GM12878 (cell line): ENCODE results near the gene GGT6. TPM values are rescaled to one million over a fixed set of nuclear protein-coding genes. Genes with fewer than 3 reads are reported as not detected.

ENCODE experiments used
- ATAC-seq: fragments of 200-7000 bp; cut with Tn5 transposase; 3 replicates; pipeline ENCODE4 v1.9.1; 2020; ENCODE audit warnings: mild to moderate bottlenecking, moderate library complexity
- BruUV-seq: library from RNA; stranded (reverse); fragments of 400-500 nt; replicated peaks from 2 replicates; lab custom pipeline; 2021; lab: Mats Ljungman, UMichigan
- CTCF ChIA-PET: fragments of 300-600 bp; sonication (Branson Sonifier 250); formaldehyde crosslinking; extraction: SDS; loops from one replicate; lab custom pipeline; 2021; ENCODE audit warnings: inconsistent platforms; lab: Yijun Ruan, JAX
- POLR2A ChIA-PET: fragments of 350-600 bp; formaldehyde crosslinking; extraction: SDS; loops from one replicate; lab custom pipeline; 2021; ENCODE audit warnings: inconsistent platforms; lab: Charles Lee
- RAD21 ChIA-PET: fragments of 300-600 bp; sonication (Branson Sonifier 250); formaldehyde crosslinking; loops from one replicate; lab custom pipeline; 2023; ENCODE audit warnings: antibody characterized with exemption; ENCODE audit not compliant: unreplicated experiment; lab: Charles Lee
- SMC1A ChIA-PET: fragments of 300-600 bp; sonication (Branson Sonifier 250); formaldehyde crosslinking; loops from one replicate; lab custom pipeline; 2023; ENCODE audit not compliant: unreplicated experiment, uncharacterized antibody; lab: Charles Lee
- DNase-seq: peaks from one replicate; pipeline ENCODE4 v3.0.0-alpha.2; 2011; ENCODE audit warnings: low read depth, low spot score
- FAIRE-seq: peaks from 3 replicates; lab custom pipeline; 2011; peaks lifted over from hg19 to GRCh38; lab: Jason Lieb, UNC
- H2AFZ ChIP-seq: 2 replicates; pipeline ENCODE4 v1.6.0; 2011; ENCODE audit warnings: low read depth, low read length, control low read depth; ENCODE audit not compliant: control insufficient read depth
- H3K27ac ChIP-seq: 2 replicates; pipeline ENCODE4 v1.5.1; 2011; ENCODE audit warnings: control low read depth; ENCODE audit not compliant: control insufficient read depth, insufficient read depth
- H3K27me3 ChIP-seq, 2 experiments: replicated peaks in 1 of 2; 2 replicates each; pipeline versions ENCODE4 v1.6.0 to v1.6.1; 2011; ENCODE audit warnings: low read length in 1 of 2; ENCODE audit not compliant: control insufficient read depth in 2 of 2, insufficient read depth in 2 of 2
- H3K36me3 ChIP-seq, 2 experiments: 2 replicates each; pipeline ENCODE4 v1.5.1; 2011; ENCODE audit warnings: low read length in 1 of 2; ENCODE audit not compliant: control insufficient read depth in 2 of 2, insufficient read depth in 2 of 2
- H3K4me1 ChIP-seq: 2 replicates; pipeline ENCODE4 v1.6.1; 2011; ENCODE audit warnings: mild to moderate bottlenecking, low read length, moderate library complexity, mixed read lengths; ENCODE audit not compliant: control insufficient read depth, insufficient read depth
- H3K4me2 ChIP-seq: 2 replicates; pipeline ENCODE4 v1.6.0; 2011; ENCODE audit warnings: control low read depth; ENCODE audit not compliant: control insufficient read depth, insufficient read depth
- H3K4me3 ChIP-seq: fragments of 200-600 bp; sonication (generic); 2 replicates; pipeline ENCODE4 v1.5.1; 2016
- H3K79me2 ChIP-seq: 2 replicates; pipeline ENCODE4 v1.6.0; 2011; ENCODE audit warnings: low read length; ENCODE audit not compliant: control insufficient read depth, insufficient read depth
- H3K9ac ChIP-seq: 2 replicates; pipeline ENCODE4 v1.8.0; 2011; ENCODE audit warnings: low read length, control low read depth, mixed read lengths; ENCODE audit not compliant: control insufficient read depth, insufficient read depth
- H3K9me3 ChIP-seq: replicated peaks from 3 replicates; pipeline ENCODE4 v1.5.1; 2011; ENCODE audit warnings: mild to moderate bottlenecking, low read length; ENCODE audit not compliant: control insufficient read depth, insufficient read depth
- H4K20me1 ChIP-seq: 2 replicates; pipeline ENCODE4 v1.6.0; 2011; ENCODE audit not compliant: control insufficient read depth, insufficient read depth
- BACH1 ChIP-seq: fragments of 450-650 bp; IDR thresholded peaks from 2 replicates; pipeline ENCODE4 v1.6.1; 2017; ENCODE audit warnings: mild to moderate bottlenecking, borderline replicate concordance
- CEBPB ChIP-seq, 2 experiments: fragments of 150-350 bp in 1 of 2; IDR thresholded peaks; 2 replicates each; pipeline ENCODE4 v1.6.1; 2012 to 2014; ENCODE audit warnings: low read depth in 2 of 2, low read length in 2 of 2, borderline replicate concordance in 1 of 2, inconsistent platforms in 1 of 2
- CHD2 ChIP-seq: IDR thresholded peaks from 2 replicates; pipeline ENCODE4 v1.6.1; 2011; ENCODE audit warnings: low read depth, low read length, improper control_type of control experiment, borderline replicate concordance
- EZH2 ChIP-seq: IDR thresholded peaks from 2 replicates; pipeline ENCODE4 v1.6.1; 2012; ENCODE audit warnings: low read depth, mild to moderate bottlenecking, control low read depth, inconsistent platforms, low read length, borderline replicate concordance; ENCODE audit not compliant: control insufficient read depth
- FOS ChIP-seq: IDR thresholded peaks from 3 replicates; pipeline ENCODE4 v1.6.1; 2011; ENCODE audit warnings: borderline replicate concordance; ENCODE audit not compliant: insufficient read length; ENCODE audit errors: extremely low read depth
- GABPA ChIP-seq: IDR thresholded peaks from 2 replicates; pipeline ENCODE4 v1.6.1; 2014; ENCODE audit warnings: antibody characterized with exemption, low read depth, mild to moderate bottlenecking, inconsistent platforms
- NKRF ChIP-seq: fragments of 450-650 bp; conservative IDR thresholded peaks from 2 replicates; pipeline ENCODE4 v1.6.1; 2017; ENCODE audit warnings: mild to moderate bottlenecking, moderate library complexity
- STAT3 ChIP-seq: IDR thresholded peaks from 2 replicates; pipeline ENCODE4 v1.6.1; 2011; ENCODE audit warnings: low read depth, low read length, improper control_type of control experiment
- WRNIP1 ChIP-seq: IDR thresholded peaks from 2 replicates; pipeline ENCODE4 v1.6.1; 2011; ENCODE audit warnings: low read depth, low read length, improper control_type of control experiment, borderline replicate concordance
- ZNF687 ChIP-seq: fragments of 450-650 bp; IDR thresholded peaks from 2 replicates; pipeline ENCODE4 v1.6.1; 2017; ENCODE audit warnings: mild to moderate bottlenecking, moderate library complexity
- WGBS: methylation state at CpG from one replicate; pipeline ENCODE4 v1.1.6; 2016; ENCODE audit warnings: low lambda C conversion rate; ENCODE audit not compliant: insufficient replicate concordance, insufficient coverage; ENCODE audit errors: missing lambda C conversion rate; 5-methylcytosine and 5-hydroxymethylcytosine counted together
- in situ Hi-C: fragments of 300-500 bp; cut with MboI; formaldehyde crosslinking; loops from 9 replicates; pipeline ENCODE4 v1.14.3; 2018; ENCODE audit warnings: mixed read lengths
- intact Hi-C: fragments of 100-400 bp; cut with micrococcal nuclease; formaldehyde crosslinking; loops from one replicate; pipeline ENCODE4 v1.14.2; 2022; ENCODE audit not compliant: unreplicated experiment
- polyA plus RNA-seq, 11 experiments: library from polyadenylated mRNA; depleted of rRNA in 4 of 11; unstranded in 6 of 11; stranded (reverse) in 5 of 11; fragments of >200 nt; fragmentation: Nextera tagmentation in 4 of 11; fragmentation: Illumina TruSeq in 1 of 11; extraction: Ambion mirVana in 4 of 11; extraction: Trizol in 1 of 11; gene quantifications; 1 replicate in 1 of 11; 2 replicates in 10 of 11; pipeline versions ENCODE4 v1.2.1 to v1.2.3, GENCODE V29; 2011 to 2016; ENCODE audit warnings: inconsistent platforms in 2 of 11, missing spikeins in 2 of 11, low read depth in 1 of 11
- total RNA-seq, 4 experiments: library from RNA; depleted of rRNA in 3 of 4; stranded (reverse); fragments of >200 nt in 3 of 4; fragmentation: Illumina TruSeq in 1 of 4; extraction: Trizol in 1 of 4; gene quantifications; 2 replicates each; pipeline versions ENCODE4 v1.2.1 to v1.2.3, GENCODE V29; 2013 to 2021
- TF ChIP-seq, protein P1 (sequence below): fragments of 450-650 bp; IDR thresholded peaks from 2 replicates; pipeline ENCODE4 v1.6.1; 2017; ENCODE audit warnings: mild to moderate bottlenecking, low read depth, inconsistent platforms; ENCODE audit not compliant: poor library complexity, severe bottlenecking
- TF ChIP-seq, protein P2 (sequence below): fragments of 150-350 bp; IDR thresholded peaks from 2 replicates; pipeline ENCODE4 v1.6.1; 2016; ENCODE audit warnings: low read depth, low read length

GGT6 gene
- total and polyA plus RNA-seq, 10 of the 15 experiments (the other 5 are each of a cell fraction or from before 2014, with no cell fraction given) = 0.01 to 0.26 (median 0.13) TPM; not detected in 5

- RAD21 ChIA-PET = no interaction called here
- WGBS = 51% methylated on average over 9 of the region's 11 CpGs
- Histone ChIP-seq H3K4me1 (peaks cover 9% of the 10 kb centered on the region), H3K79me2 (no peaks in the 10 kb centered on the region), H4K20me1 (no peaks in the 10 kb centered on the region), H3K4me2 (no peak overlapping the region), H2AFZ (no peak overlapping the region), H3K27me3 (no peaks in the 10 kb centered on the region), H3K4me3 (no peak overlapping the region), H3K27ac (no peak overlapping the region), H3K36me3 (no peaks in the 10 kb centered on the region), H3K9me3 (no peaks in the 10 kb centered on the region; the same call in 2 of the 3 replicates), H3K9ac (no peak overlapping the region)
- SMC1A ChIA-PET = no interaction called here
- POLR2A ChIA-PET = no interaction called here
- FAIRE-seq (no peak), DNase-seq (no peak), ATAC-seq (no peak)
- in situ Hi-C loops (no loop called here), intact Hi-C loops (no loop called here)
- CTCF ChIA-PET = no interaction called here
- BruUV-seq = no TSS peak
- TF ChIP-seq CHD2 (no peak), FOS (no peak), GABPA (no peak), ZNF687 (no peak), WRNIP1 (no peak), EZH2 (no peak), NKRF (no peak), BACH1 (no peak), STAT3 (no peak), CEBPB (IDR thresholded peaks at IDR 0.05; ENCODE audit: borderline replicate concordance in 1 of 2, low read depth in 2 of 2, low read length in 2 of 2) (no peak)
- TF ChIP-seq, protein P1, sequence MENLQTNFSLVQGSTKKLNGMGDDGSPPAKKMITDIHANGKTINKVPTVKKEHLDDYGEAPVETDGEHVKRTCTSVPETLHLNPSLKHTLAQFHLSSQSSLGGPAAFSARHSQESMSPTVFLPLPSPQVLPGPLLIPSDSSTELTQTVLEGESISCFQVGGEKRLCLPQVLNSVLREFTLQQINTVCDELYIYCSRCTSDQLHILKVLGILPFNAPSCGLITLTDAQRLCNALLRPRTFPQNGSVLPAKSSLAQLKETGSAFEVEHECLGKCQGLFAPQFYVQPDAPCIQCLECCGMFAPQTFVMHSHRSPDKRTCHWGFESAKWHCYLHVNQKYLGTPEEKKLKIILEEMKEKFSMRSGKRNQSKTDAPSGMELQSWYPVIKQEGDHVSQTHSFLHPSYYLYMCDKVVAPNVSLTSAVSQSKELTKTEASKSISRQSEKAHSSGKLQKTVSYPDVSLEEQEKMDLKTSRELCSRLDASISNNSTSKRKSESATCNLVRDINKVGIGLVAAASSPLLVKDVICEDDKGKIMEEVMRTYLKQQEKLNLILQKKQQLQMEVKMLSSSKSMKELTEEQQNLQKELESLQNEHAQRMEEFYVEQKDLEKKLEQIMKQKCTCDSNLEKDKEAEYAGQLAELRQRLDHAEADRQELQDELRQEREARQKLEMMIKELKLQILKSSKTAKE = no peak
- TF ChIP-seq, protein P2, sequence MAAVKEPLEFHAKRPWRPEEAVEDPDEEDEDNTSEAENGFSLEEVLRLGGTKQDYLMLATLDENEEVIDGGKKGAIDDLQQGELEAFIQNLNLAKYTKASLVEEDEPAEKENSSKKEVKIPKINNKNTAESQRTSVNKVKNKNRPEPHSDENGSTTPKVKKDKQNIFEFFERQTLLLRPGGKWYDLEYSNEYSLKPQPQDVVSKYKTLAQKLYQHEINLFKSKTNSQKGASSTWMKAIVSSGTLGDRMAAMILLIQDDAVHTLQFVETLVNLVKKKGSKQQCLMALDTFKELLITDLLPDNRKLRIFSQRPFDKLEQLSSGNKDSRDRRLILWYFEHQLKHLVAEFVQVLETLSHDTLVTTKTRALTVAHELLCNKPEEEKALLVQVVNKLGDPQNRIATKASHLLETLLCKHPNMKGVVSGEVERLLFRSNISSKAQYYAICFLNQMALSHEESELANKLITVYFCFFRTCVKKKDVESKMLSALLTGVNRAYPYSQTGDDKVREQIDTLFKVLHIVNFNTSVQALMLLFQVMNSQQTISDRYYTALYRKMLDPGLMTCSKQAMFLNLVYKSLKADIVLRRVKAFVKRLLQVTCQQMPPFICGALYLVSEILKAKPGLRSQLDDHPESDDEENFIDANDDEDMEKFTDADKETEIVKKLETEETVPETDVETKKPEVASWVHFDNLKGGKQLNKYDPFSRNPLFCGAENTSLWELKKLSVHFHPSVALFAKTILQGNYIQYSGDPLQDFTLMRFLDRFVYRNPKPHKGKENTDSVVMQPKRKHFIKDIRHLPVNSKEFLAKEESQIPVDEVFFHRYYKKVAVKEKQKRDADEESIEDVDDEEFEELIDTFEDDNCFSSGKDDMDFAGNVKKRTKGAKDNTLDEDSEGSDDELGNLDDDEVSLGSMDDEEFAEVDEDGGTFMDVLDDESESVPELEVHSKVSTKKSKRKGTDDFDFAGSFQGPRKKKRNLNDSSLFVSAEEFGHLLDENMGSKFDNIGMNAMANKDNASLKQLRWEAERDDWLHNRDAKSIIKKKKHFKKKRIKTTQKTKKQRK = no peak
Measured at GRCh38 chr17:4514779-4515178, 45.6 kb downstream of the GGT6 start.
